ENCODE measurements around the gene GRAMD1A.
"Not testable (repeated sequence)": the region's sequence is repeated elsewhere in the genome, so short reads cannot be mapped to it uniquely, and the experiment has no call there.

Gene GRAMD1A

GRCh38 chr19:34990578-34991192 lies 9.4 kb upstream of the GRAMD1A start:
- no peak overlapping the region for H3K4me3 ChIP-seq (ENCODE audit: low read length)
- no peak for TF ChIP-seq ZNF274 (IDR thresholded peaks at IDR 0.05; ENCODE audit: low read depth, low read length)

- no peak for TF ChIP-seq ZNF274 (IDR thresholded peaks at IDR 0.05; ENCODE audit: low read depth, low read length)
- H3K4me3 ChIP-seq (ENCODE audit: low read length): no peak overlapping the region
Measured at GRCh38 chr19:34991542-34992333, 8.4 kb upstream of the GRAMD1A start.

GRCh38 chr19:34992582-34992981 lies 7.5 kb upstream of the GRAMD1A start:
- not testable (repeated sequence) for H3K4me3 ChIP-seq (ENCODE audit: low read length)

GRCh38 chr19:34994286-34994642 lies 5.9 kb upstream of the GRAMD1A start:
- TF ChIP-seq ZNF274 (IDR thresholded peaks at IDR 0.05; ENCODE audit: low read depth, low read length): no peak
- H3K4me3 ChIP-seq (ENCODE audit: low read length): no peak overlapping the region

- no peak for TF ChIP-seq ZNF274 (IDR thresholded peaks at IDR 0.05; ENCODE audit: low read depth, low read length)
- no peak overlapping the region for H3K4me3 ChIP-seq (ENCODE audit: low read length)
Measured at GRCh38 chr19:34994643-34995541, 5.2 kb upstream of the GRAMD1A start.

- TF ChIP-seq ZNF274 (IDR thresholded peaks at IDR 0.05; ENCODE audit: low read depth, low read length): no peak
- H3K4me3 ChIP-seq (ENCODE audit: low read length): no peak overlapping the region
Measured at GRCh38 chr19:34995551-34995950, 4.6 kb upstream of the GRAMD1A start.

GRCh38 chr19:34997071-34997617 lies 3.0 kb upstream of the GRAMD1A start:
- TF ChIP-seq ZNF274 (IDR thresholded peaks at IDR 0.05; ENCODE audit: low read depth, low read length): no peak
- no peak overlapping the region for H3K4me3 ChIP-seq (ENCODE audit: low read length)

- not testable (repeated sequence) for H3K4me3 ChIP-seq (ENCODE audit: low read length)
Measured at GRCh38 chr19:34998224-34998623, 1.9 kb upstream of the GRAMD1A start.

- no peak for TF ChIP-seq ZNF274 (IDR thresholded peaks at IDR 0.05; ENCODE audit: low read depth, low read length)
- H3K4me3 ChIP-seq (ENCODE audit: low read length): peak overlapping the region; percentile 74; the same call in 1 of the 2 replicates
Measured at GRCh38 chr19:34998777-34999497, 1.2 kb upstream of the GRAMD1A start.

- peak overlapping the region; percentile 74 for H3K4me3 ChIP-seq (ENCODE audit: low read length)
- TF ChIP-seq ZNF274 (IDR thresholded peaks at IDR 0.05; ENCODE audit: low read depth, low read length): no peak
Measured at GRCh38 chr19:35000338-35000646, 169 bp downstream of the GRAMD1A start.

- TF ChIP-seq ZNF274 (IDR thresholded peaks at IDR 0.05; ENCODE audit: low read depth, low read length): no peak
- H3K4me3 ChIP-seq (ENCODE audit: low read length): peak overlapping the region; percentile 74
Measured at GRCh38 chr19:35000647-35001501, 751 bp downstream of the GRAMD1A start.

- H3K4me3 ChIP-seq (ENCODE audit: low read length): no peak overlapping the region; the same call in 1 of the 2 replicates
- TF ChIP-seq ZNF274 (IDR thresholded peaks at IDR 0.05; ENCODE audit: low read depth, low read length): no peak
Measured at GRCh38 chr19:35002037-35002535, 2.0 kb downstream of the GRAMD1A start.

Measured in GM08714 (cell line).